RCC 7860 (cell line): ENCODE results near the gene ZNF420.
A peak's percentile ranks its signal among the peaks of the same experiment; 100 is the strongest.

ENCODE experiments used
- DNase-seq: peaks from one replicate; pipeline ENCODE4 v3.0.0-alpha.2; 2015; ENCODE audit warnings: low spot score
- FAIRE-seq: peaks from 2 replicates; lab custom pipeline; 2012; peaks lifted over from hg19 to GRCh38; lab: Jason Lieb, UNC

Gene ZNF420

GRCh38 chr19:37136111-37136510 lies 57.9 kb downstream of the ZNF420 start:
- FAIRE-seq: no peak
- DNase-seq: no peak

GRCh38 chr19:37148214-37148613 lies 70.0 kb downstream of the ZNF420 start:
- no peak for DNase-seq
- no peak for FAIRE-seq

- DNase-seq (no peak), FAIRE-seq (no peak)
These were observed 81.9 kb downstream of the ZNF420 start for GRCh38 chr19:37160153-37160552.

- DNase-seq (no peak), FAIRE-seq (no peak)
These were observed 87.4 kb downstream of the ZNF420 start for GRCh38 chr19:37165635-37166034.

DNA sequence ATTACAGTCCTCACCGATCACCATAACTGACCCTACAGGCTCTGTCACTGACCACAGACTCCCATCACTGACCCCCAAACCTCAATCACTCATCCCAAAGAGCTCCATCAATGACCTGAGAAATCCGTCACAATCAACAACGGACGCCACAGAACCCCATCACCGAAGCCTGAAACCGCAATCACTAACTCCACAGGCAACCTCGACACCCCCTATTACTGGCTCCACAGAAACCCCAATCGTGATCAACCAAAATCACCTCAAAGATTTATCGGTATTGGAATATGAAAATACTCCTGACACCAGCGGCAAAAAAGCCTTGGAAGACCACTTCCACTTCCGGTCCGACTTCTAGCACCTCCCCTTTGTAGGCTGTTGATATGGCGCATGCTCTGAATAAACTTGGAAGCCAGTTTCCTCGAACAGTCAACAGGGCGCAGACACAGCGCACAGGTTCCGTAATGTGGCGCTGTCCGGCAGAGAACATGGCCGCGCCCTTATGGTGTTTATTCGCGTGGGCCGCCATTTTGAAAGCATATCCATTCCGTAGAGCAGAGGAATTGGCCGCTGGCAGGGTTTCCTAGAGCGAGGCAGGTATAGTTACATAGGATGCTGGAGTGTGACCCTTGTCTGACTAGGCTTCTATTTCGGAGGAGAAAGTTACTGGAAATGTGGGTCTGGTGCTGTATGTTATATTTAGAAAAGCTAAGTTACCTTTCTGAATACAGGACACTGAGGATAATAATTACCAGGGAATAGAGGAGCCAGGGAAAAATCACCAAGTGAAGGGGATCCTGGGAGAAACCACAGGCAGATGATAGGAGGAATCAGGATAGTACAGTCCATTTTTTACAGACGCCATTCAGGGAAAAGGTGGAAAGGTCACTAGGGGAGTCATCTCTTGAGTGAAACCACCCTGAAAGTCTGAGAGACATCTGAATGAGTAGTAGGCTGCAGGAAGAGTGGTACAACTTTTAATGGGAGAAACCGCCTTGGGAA lies 94.4 kb downstream of the ZNF420 start, which contains the start of gene ZNF585A:
Gene ZNF585A (minus strand): TSS at position 328 of the 999 bp plus-strand sequence. CDS start 2,785 bp downstream, outside the sequence.
- DNase-seq (peak; percentile 82), FAIRE-seq (peak; percentile 78)
